Colonic mucosa (tissue), 4 donors: ENCODE results near the gene FXYD3. TPM values are rescaled to one million over a fixed set of nuclear protein-coding genes. Genes with fewer than 3 reads are reported as not detected.

Source experiments
- DNase-seq: peaks from one replicate; pipeline ENCODE4 v3.0.0-alpha.2; 2020
- H3K27ac ChIP-seq: fragments of 200-600 bp; one replicate; pipeline ENCODE4 v1.8.0; 2021
- H3K27me3 ChIP-seq: fragments of 200-600 bp; one replicate; pipeline ENCODE4 v1.8.0; 2021
- H3K36me3 ChIP-seq: fragments of 200-600 bp; one replicate; pipeline ENCODE4 v1.8.0; 2021
- H3K4me1 ChIP-seq: fragments of 200-600 bp; one replicate; pipeline ENCODE4 v1.8.0; 2021; ENCODE audit warnings: mild to moderate bottlenecking
- H3K4me3 ChIP-seq: fragments of 200-600 bp; one replicate; pipeline ENCODE4 v1.8.0; 2021
- H3K9ac ChIP-seq, 2 donors: one replicate each; pipeline ENCODE4 v1.7.0; 2013; ENCODE audit warnings: control low read depth in 2 of 2, low read depth in 2 of 2, low read length in 2 of 2
- H3K9me3 ChIP-seq: fragments of 200-600 bp; one replicate; pipeline ENCODE4 v1.8.0; 2021
- CTCF ChIP-seq: fragments of 200-600 bp; IDR thresholded peaks from one replicate; pipeline ENCODE4 v1.8.0; 2022; ENCODE audit warnings: antibody characterized with exemption, mild to moderate bottlenecking
- intact Hi-C: fragments of 100-400 bp; cut with DNase I; formaldehyde crosslinking; loops from one replicate; pipeline ENCODE4 v1.14.1; 2022
- total RNA-seq, 2 donors: library from RNA; stranded (reverse); fragmentation: NEBNext Ultra II Directional in 1 of 2; extraction: Animal tissue kit (Norgen Biotek cat#: 25700) in 1 of 2; gene quantifications; one replicate each; pipeline ENCODE4 v1.2.1, GENCODE V29; 2021
- donor health status: healthy.
- donor health status: DM: no; HTN: no; CAD: no.
- donor health status: DM: no; HTN: no; CAD: no.

Gene FXYD3
- total RNA-seq, 2 donors from 2014 or later, result 1,386 to 2,836 TPM

GRCh38 chr19:35076026-35076370 lies 39.6 kb upstream of the FXYD3 start:
- Histone ChIP-seq H3K9me3 (no peaks in the 10 kb centered on the region), H3K9ac (no peak overlapping the region), H3K27ac (no peak overlapping the region), H3K36me3 (no peaks in the 10 kb centered on the region), H3K4me1 (no peaks in the 10 kb centered on the region), H3K4me3 (no peak overlapping the region), H3K27me3 (no peaks in the 10 kb centered on the region)
- no peak for TF ChIP-seq CTCF
- intact Hi-C loops, result no loop called here
- no peak for DNase-seq

GRCh38 chr19:35076657-35077056 lies 39.0 kb upstream of the FXYD3 start:
- Histone ChIP-seq H3K9me3 (no peaks in the 10 kb centered on the region), H3K9ac (no peak overlapping the region), H3K4me3 (no peak overlapping the region), H3K4me1 (no peaks in the 10 kb centered on the region), H3K36me3 (no peaks in the 10 kb centered on the region), H3K27me3 (no peaks in the 10 kb centered on the region), H3K27ac (no peak overlapping the region)
- no peak for TF ChIP-seq CTCF
- intact Hi-C loops, result no loop called here
- DNase-seq, result no peak

GRCh38 chr19:35077411-35078223 lies 38.0 kb upstream of the FXYD3 start:
- H3K4me1 ChIP-seq, result no peaks in the 10 kb centered on the region
- no peak overlapping the region for H3K4me3 ChIP-seq
- DNase-seq, result no peak
- no peaks in the 10 kb centered on the region for H3K27me3 ChIP-seq
- no peaks in the 10 kb centered on the region for H3K36me3 ChIP-seq
- no peaks in the 10 kb centered on the region for H3K9me3 ChIP-seq
- H3K9ac ChIP-seq, result no peak overlapping the region
- TF ChIP-seq CTCF, result no peak
- intact Hi-C loops, result no loop called here
- no peak overlapping the region for H3K27ac ChIP-seq

- no peak for TF ChIP-seq CTCF
- no peaks in the 10 kb centered on the region for H3K4me1 ChIP-seq
- no peaks in the 10 kb centered on the region for H3K36me3 ChIP-seq
- no peak for DNase-seq
- H3K9me3 ChIP-seq, result no peaks in the 10 kb centered on the region
- no peak overlapping the region for H3K9ac ChIP-seq
- intact Hi-C loops, result no loop called here
- H3K27me3 ChIP-seq, result no peaks in the 10 kb centered on the region
- no peak overlapping the region for H3K27ac ChIP-seq
- no peak overlapping the region for H3K4me3 ChIP-seq
Measured at GRCh38 chr19:35079826-35080225, 35.8 kb upstream of the FXYD3 start.

GRCh38 chr19:35080613-35081170 lies 34.9 kb upstream of the FXYD3 start:
- no peak for TF ChIP-seq CTCF

More at GRCh38 chr19:35080613-35081170, 34.9 kb upstream of the FXYD3 start:
- Histone ChIP-seq H3K4me3 (no peak overlapping the region), H3K4me1 (no peaks in the 10 kb centered on the region), H3K36me3 (no peaks in the 10 kb centered on the region), H3K27me3 (no peaks in the 10 kb centered on the region), H3K9me3 (no peaks in the 10 kb centered on the region), H3K9ac (no peak overlapping the region), H3K27ac (no peak overlapping the region)
- no peak for DNase-seq
- intact Hi-C loops, result no loop called here
